Measurements from ENCODE around the gene CDYL2.

The CDYL2 gene

DNA sequence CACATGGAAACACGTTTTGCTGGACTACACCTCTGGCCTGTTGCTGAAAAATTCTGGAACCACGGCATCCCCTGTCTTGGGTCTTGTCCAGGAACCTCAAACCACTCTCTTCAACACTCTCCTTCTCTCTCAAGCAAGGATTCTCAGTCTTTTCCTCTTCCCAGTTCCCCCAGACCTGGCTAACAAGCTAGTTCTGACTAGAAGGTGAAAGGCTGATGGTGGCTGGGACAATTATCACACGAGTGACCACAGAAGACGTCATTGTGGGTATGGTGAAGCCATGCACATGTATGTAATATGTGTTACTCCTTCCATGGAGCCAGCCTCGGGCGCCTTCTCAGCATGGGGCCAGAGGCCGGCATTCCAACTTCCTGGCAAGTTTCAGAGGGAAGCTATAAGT, 123.0 kb downstream of the CDYL2 start:
- Histone ChIP-seq H3K27ac (replicated peaks; ENCODE audit: low read length) (no peak overlapping the region), H3K9me3 (replicated peaks in 1 of 2; ENCODE audit: control insufficient read depth in 2 of 2, insufficient read depth in 1 of 2, low read depth in 1 of 2, low read length in 2 of 2) (no peaks in the 10 kb centered on the region)

DNA sequence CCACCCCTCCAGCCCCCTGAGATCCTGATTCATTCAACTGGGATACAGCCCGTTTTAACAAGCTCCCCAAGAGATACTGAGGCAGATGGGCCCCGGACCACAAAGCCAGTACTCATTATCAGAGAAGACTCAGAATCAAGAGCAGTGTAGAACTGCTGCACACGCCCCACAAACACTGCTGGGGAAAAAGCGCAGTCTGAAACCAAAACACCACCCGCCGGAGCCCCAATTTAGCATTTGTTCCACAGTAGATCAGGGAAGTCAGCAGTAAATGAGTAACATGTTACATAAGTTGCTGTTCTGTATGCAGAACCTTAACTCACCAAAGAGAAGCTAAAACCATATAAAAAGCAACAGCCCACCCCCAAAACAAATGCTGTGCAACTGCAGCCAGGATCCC, 123.6 kb downstream of the CDYL2 start:
- no peak overlapping the region for H3K27ac ChIP-seq (replicated peaks; ENCODE audit: low read length)
- no peak overlapping the region for H2BK5ac ChIP-seq (ENCODE audit: low read length)
- no peak overlapping the region for H2BK12ac ChIP-seq (ENCODE audit: low read length)
- no peak overlapping the region for H2AFZ ChIP-seq (ENCODE audit: low read length)
- H3K23ac ChIP-seq (ENCODE audit: low read depth, low read length, poor library complexity): no peak overlapping the region
- H2AK5ac ChIP-seq (ENCODE audit: low read depth, low read length): no peak overlapping the region
- no peak overlapping the region for H4K8ac ChIP-seq (ENCODE audit: low read depth, low read length)
- no peaks in the 10 kb centered on the region for H3K4me1 ChIP-seq (ENCODE audit: control insufficient read depth in 2 of 2, insufficient read depth in 1 of 2, low read depth in 1 of 2, low read length in 2 of 2)
- H3K9ac ChIP-seq (ENCODE audit: low read depth, low read length, poor library complexity): no peak overlapping the region
- no peak overlapping the region for H3K4ac ChIP-seq (ENCODE audit: low read length)
- no peak for DNase-seq (ENCODE audit: low spot score)
- H3K36me3 ChIP-seq (replicated peaks in 1 of 2; ENCODE audit: control insufficient read depth in 2 of 2, insufficient read depth in 2 of 2, low read length in 2 of 2): peaks cover 0 to 2% of the 10 kb centered on the region in 2 donors
- H3K14ac ChIP-seq (ENCODE audit: low read length): no peak overlapping the region
- H3K79me1 ChIP-seq (ENCODE audit: low read depth, low read length): no peaks in the 10 kb centered on the region
- no peaks in the 10 kb centered on the region for H3K27me3 ChIP-seq (ENCODE audit: control insufficient read depth in 3 of 3, insufficient read depth in 3 of 3, low read depth in 1 of 3, low read length in 3 of 3)
- H4K91ac ChIP-seq (ENCODE audit: low read depth, low read length, poor library complexity): no peak overlapping the region
- H3K4me2 ChIP-seq (ENCODE audit: insufficient read depth, low read length, poor library complexity, severe bottlenecking): no peak overlapping the region
- no peaks in the 10 kb centered on the region for H3K9me3 ChIP-seq (replicated peaks in 1 of 2; ENCODE audit: control insufficient read depth in 2 of 2, insufficient read depth in 1 of 2, low read depth in 1 of 2, low read length in 2 of 2)
- H2BK120ac ChIP-seq (ENCODE audit: low read depth, low read length): no peak overlapping the region
- no peak overlapping the region for H3K4me3 ChIP-seq (ENCODE audit: low read length in 2 of 2)
- WGBS, 2 donors (ENCODE audit: extremely low coverage in 2 of 2, insufficient read length in 2 of 2, insufficient replicate concordance in 1 of 2): no CpG with 5 or more reads among the region's 6 CpGs
- no peak overlapping the region for H2BK15ac ChIP-seq (ENCODE audit: low read length)
- no peak overlapping the region for H3K18ac ChIP-seq (ENCODE audit: low read length)

More for the DNA sequence above, 123.0 kb downstream of the CDYL2 start:
- DNase-seq (ENCODE audit: low spot score): no peak
- no peak overlapping the region for H2BK5ac ChIP-seq (ENCODE audit: low read length)
- H3K27me3 ChIP-seq (ENCODE audit: control insufficient read depth in 3 of 3, insufficient read depth in 3 of 3, low read depth in 1 of 3, low read length in 3 of 3): no peaks in the 10 kb centered on the region
- H3K4ac ChIP-seq (ENCODE audit: low read length): no peak overlapping the region
- H2AFZ ChIP-seq (ENCODE audit: low read length): no peak overlapping the region
- H3K18ac ChIP-seq (ENCODE audit: low read length): no peak overlapping the region
- H2AK5ac ChIP-seq (ENCODE audit: low read depth, low read length): no peak overlapping the region
- no peak overlapping the region for H2BK12ac ChIP-seq (ENCODE audit: low read length)
- H3K23ac ChIP-seq (ENCODE audit: low read depth, low read length, poor library complexity): no peak overlapping the region
- no peak overlapping the region for H4K8ac ChIP-seq (ENCODE audit: low read depth, low read length)
- no peaks in the 10 kb centered on the region for H3K4me1 ChIP-seq (ENCODE audit: control insufficient read depth in 2 of 2, insufficient read depth in 1 of 2, low read depth in 1 of 2, low read length in 2 of 2)
- no peak overlapping the region for H2BK15ac ChIP-seq (ENCODE audit: low read length)
- H3K4me3 ChIP-seq (ENCODE audit: low read length in 2 of 2): no peak overlapping the region
- H3K9ac ChIP-seq (ENCODE audit: low read depth, low read length, poor library complexity): no peak overlapping the region
- H3K79me1 ChIP-seq (ENCODE audit: low read depth, low read length): no peaks in the 10 kb centered on the region
- no peak overlapping the region for H3K14ac ChIP-seq (ENCODE audit: low read length)
- H3K4me2 ChIP-seq (ENCODE audit: insufficient read depth, low read length, poor library complexity, severe bottlenecking): no peak overlapping the region
- H2BK120ac ChIP-seq (ENCODE audit: low read depth, low read length): no peak overlapping the region
- H4K91ac ChIP-seq (ENCODE audit: low read depth, low read length, poor library complexity): no peak overlapping the region
- no CpG with 5 or more reads among the region's 7 CpGs for WGBS, 2 donors (ENCODE audit: extremely low coverage in 2 of 2, insufficient read length in 2 of 2, insufficient replicate concordance in 1 of 2)
- peaks cover 0 to 2% of the 10 kb centered on the region in 2 donors for H3K36me3 ChIP-seq (replicated peaks in 1 of 2; ENCODE audit: control insufficient read depth in 2 of 2, insufficient read depth in 2 of 2, low read length in 2 of 2)

DNA sequence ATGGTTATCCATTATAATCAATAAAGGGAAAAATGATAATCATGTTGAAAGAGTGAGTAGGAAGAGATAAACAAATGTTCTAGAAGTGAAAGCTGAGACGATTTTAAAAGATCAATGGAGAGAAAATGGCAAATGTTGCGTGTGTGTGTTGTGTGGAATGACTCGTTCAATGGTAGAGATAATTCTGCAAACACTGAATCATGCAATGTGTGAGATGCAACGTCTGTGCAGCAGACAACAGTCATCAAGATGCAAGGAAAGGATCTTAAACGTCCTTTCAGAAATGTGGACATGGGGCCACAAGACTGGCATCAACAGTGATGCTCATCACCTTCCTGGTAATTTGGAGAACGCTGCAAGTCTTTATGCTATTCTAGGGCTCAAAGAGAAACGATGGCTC, 124.4 kb downstream of the CDYL2 start:
- no peak overlapping the region for H3K27ac ChIP-seq (replicated peaks; ENCODE audit: low read length)
- H2AK5ac ChIP-seq (ENCODE audit: low read depth, low read length): no peak overlapping the region
- H3K79me1 ChIP-seq (ENCODE audit: low read depth, low read length): no peaks in the 10 kb centered on the region
- no peak overlapping the region for H3K14ac ChIP-seq (ENCODE audit: low read length)
- H2BK12ac ChIP-seq (ENCODE audit: low read length): no peak overlapping the region
- H3K27me3 ChIP-seq (ENCODE audit: control insufficient read depth in 3 of 3, insufficient read depth in 3 of 3, low read depth in 1 of 3, low read length in 3 of 3): no peaks in the 10 kb centered on the region
- H4K8ac ChIP-seq (ENCODE audit: low read depth, low read length): no peak overlapping the region
- H3K9ac ChIP-seq (ENCODE audit: low read depth, low read length, poor library complexity): no peak overlapping the region
- no peak overlapping the region for H3K23ac ChIP-seq (ENCODE audit: low read depth, low read length, poor library complexity)
- peaks cover 0 to 2% of the 10 kb centered on the region in 2 donors for H3K36me3 ChIP-seq (replicated peaks in 1 of 2; ENCODE audit: control insufficient read depth in 2 of 2, insufficient read depth in 2 of 2, low read length in 2 of 2)
- no peak overlapping the region for H3K18ac ChIP-seq (ENCODE audit: low read length)
- H3K4me2 ChIP-seq (ENCODE audit: insufficient read depth, low read length, poor library complexity, severe bottlenecking): no peak overlapping the region
- H3K4ac ChIP-seq (ENCODE audit: low read length): no peak overlapping the region
- H3K9me3 ChIP-seq (replicated peaks in 1 of 2; ENCODE audit: control insufficient read depth in 2 of 2, insufficient read depth in 1 of 2, low read depth in 1 of 2, low read length in 2 of 2): no peaks in the 10 kb centered on the region
- H2BK120ac ChIP-seq (ENCODE audit: low read depth, low read length): no peak overlapping the region
- H2BK5ac ChIP-seq (ENCODE audit: low read length): no peak overlapping the region
- H3K4me1 ChIP-seq (ENCODE audit: control insufficient read depth in 2 of 2, insufficient read depth in 1 of 2, low read depth in 1 of 2, low read length in 2 of 2): no peaks in the 10 kb centered on the region
- no peak overlapping the region for H3K4me3 ChIP-seq (ENCODE audit: low read length in 2 of 2)
- WGBS, 2 donors (ENCODE audit: extremely low coverage in 2 of 2, insufficient read length in 2 of 2, insufficient replicate concordance in 1 of 2): no CpG with 5 or more reads among the region's 7 CpGs
- H4K91ac ChIP-seq (ENCODE audit: low read depth, low read length, poor library complexity): no peak overlapping the region
- no peak overlapping the region for H2BK15ac ChIP-seq (ENCODE audit: low read length)
- H2AFZ ChIP-seq (ENCODE audit: low read length): no peak overlapping the region
- no peak for DNase-seq (ENCODE audit: low spot score)

DNA sequence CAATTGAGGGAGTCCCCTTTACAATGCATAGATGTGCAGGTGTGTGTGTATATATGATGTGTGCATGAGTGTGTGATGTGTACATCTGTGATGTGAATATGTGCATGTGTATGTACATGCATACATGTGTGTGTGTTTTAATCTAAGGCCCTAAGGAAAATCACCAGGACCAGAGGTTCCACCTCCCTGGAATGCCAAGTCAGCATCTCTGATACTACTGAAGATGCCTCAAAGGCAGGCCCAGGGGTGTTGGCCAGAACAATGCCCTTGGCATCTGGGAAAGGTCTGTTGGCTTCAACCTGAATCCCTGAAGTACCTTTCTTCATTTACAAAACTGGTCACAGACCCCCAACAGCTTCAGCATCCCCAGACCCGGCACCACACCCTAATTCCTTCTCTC, 129.5 kb downstream of the CDYL2 start:
- Histone ChIP-seq H3K4ac (ENCODE audit: low read length) (no peak overlapping the region), H3K27ac (replicated peaks; ENCODE audit: low read length) (no peak overlapping the region)

More for the DNA sequence above, 129.5 kb downstream of the CDYL2 start:
- Histone ChIP-seq H3K14ac (ENCODE audit: low read length) (no peak overlapping the region), H3K23ac (ENCODE audit: low read depth, low read length, poor library complexity) (no peak overlapping the region), H3K4me3 (ENCODE audit: low read length in 2 of 2) (no peak overlapping the region), H3K4me2 (ENCODE audit: insufficient read depth, low read length, poor library complexity, severe bottlenecking) (no peak overlapping the region), H2BK12ac (ENCODE audit: low read length) (no peak overlapping the region), H3K4me1 (ENCODE audit: control insufficient read depth in 2 of 2, insufficient read depth in 1 of 2, low read depth in 1 of 2, low read length in 2 of 2) (no peaks in the 10 kb centered on the region), H4K91ac (ENCODE audit: low read depth, low read length, poor library complexity) (no peak overlapping the region), H3K27me3 (ENCODE audit: control insufficient read depth in 3 of 3, insufficient read depth in 3 of 3, low read depth in 1 of 3, low read length in 3 of 3) (no peaks in the 10 kb centered on the region), H2AK5ac (ENCODE audit: low read depth, low read length) (no peak overlapping the region), H3K9me3 (replicated peaks in 1 of 2; ENCODE audit: control insufficient read depth in 2 of 2, insufficient read depth in 1 of 2, low read depth in 1 of 2, low read length in 2 of 2) (no peaks in the 10 kb centered on the region), H3K18ac (ENCODE audit: low read length) (no peak overlapping the region), H2BK120ac (ENCODE audit: low read depth, low read length) (no peak overlapping the region), H3K79me1 (ENCODE audit: low read depth, low read length) (no peaks in the 10 kb centered on the region), H3K36me3 (replicated peaks in 1 of 2; ENCODE audit: control insufficient read depth in 2 of 2, insufficient read depth in 2 of 2, low read length in 2 of 2) (no peaks in the 10 kb centered on the region), H2BK15ac (ENCODE audit: low read length) (no peak overlapping the region), H2AFZ (ENCODE audit: low read length) (no peak overlapping the region), H3K9ac (ENCODE audit: low read depth, low read length, poor library complexity) (no peak overlapping the region), H2BK5ac (ENCODE audit: low read length) (no peak overlapping the region), H4K8ac (ENCODE audit: low read depth, low read length) (no peak overlapping the region)
- DNase-seq (ENCODE audit: low spot score): no peak
- no CpG with 5 or more reads among the region's 1 CpG for WGBS, 2 donors (ENCODE audit: extremely low coverage in 2 of 2, insufficient read length in 2 of 2, insufficient replicate concordance in 1 of 2)

Measured in neuronal stem cell (in vitro differentiated cells).